ENCODE data around the gene CLBA1. TPM values are rescaled to one million over a fixed set of nuclear protein-coding genes. Genes with fewer than 3 reads are reported as not detected.
"Not testable (repeated sequence)": the region's sequence is repeated elsewhere in the genome, so short reads cannot be mapped to it uniquely, and the experiment has no call there.

The CLBA1 gene
- total RNA-seq, 1 donor from 2014 or later: 6.1 TPM

GRCh38 chr14:105029402-105029801, 43.8 kb downstream of the CLBA1 start:
- DNase-seq (ENCODE audit: low spot score): no peak
- intact Hi-C loops (cut with DNase I): no loop called here

GRCh38 chr14:105030194-105030593, 44.6 kb downstream of the CLBA1 start:
- intact Hi-C loops (cut with DNase I): no loop called here
- DNase-seq (ENCODE audit: low spot score) (no peak), ATAC-seq (no peak)

More at GRCh38 chr14:105029402-105029801, 43.8 kb downstream of the CLBA1 start:
- ATAC-seq: no peak

GRCh38 chr14:105030836-105031396, 45.3 kb downstream of the CLBA1 start:
- intact Hi-C loops (cut with DNase I): no loop called here
- no peak for ATAC-seq
- no peak for DNase-seq (ENCODE audit: low spot score)

- DNase-seq (ENCODE audit: low spot score); intact Hi-C loops (cut with DNase I); ATAC-seq: not testable (repeated sequence)
Observed at GRCh38 chr14:105032451-105032901, 46.9 kb downstream of the CLBA1 start.

- ATAC-seq; DNase-seq (ENCODE audit: low spot score); intact Hi-C loops (cut with DNase I): not testable (repeated sequence)
Observed at GRCh38 chr14:105033412-105033900, 47.9 kb downstream of the CLBA1 start.

- DNase-seq (ENCODE audit: low spot score) (no peak), ATAC-seq (no peak)
- intact Hi-C loops (cut with DNase I): no loop called here
Observed at GRCh38 chr14:105034315-105035039, 48.9 kb downstream of the CLBA1 start.

- ATAC-seq; DNase-seq (ENCODE audit: low spot score); intact Hi-C loops (cut with DNase I): not testable (repeated sequence)
Observed at GRCh38 chr14:105035616-105036015, 50.0 kb downstream of the CLBA1 start.

GRCh38 chr14:105039458-105040205, 54.0 kb downstream of the CLBA1 start:
- no peak for ATAC-seq
- no peak for DNase-seq (ENCODE audit: low spot score)
- intact Hi-C loops (cut with DNase I): loop anchor here (10.0 kb wide), 1 partner anchor 145 kb away; no protein-coding TSS in a partner anchor

- ATAC-seq: no peak
- intact Hi-C loops (cut with DNase I): loop anchor here (10.0 kb wide), 1 partner anchor 147 kb away; no protein-coding TSS in a partner anchor
- no peak for DNase-seq (ENCODE audit: low spot score)
Observed at GRCh38 chr14:105041841-105042765, 56.5 kb downstream of the CLBA1 start.

- ATAC-seq: no peak
- intact Hi-C loops (cut with DNase I): loop anchor here (10.0 kb wide), 1 partner anchor 148 kb away; no protein-coding TSS in a partner anchor
- no peak for DNase-seq (ENCODE audit: low spot score)
Observed at GRCh38 chr14:105042813-105043212, 57.2 kb downstream of the CLBA1 start.

GRCh38 chr14:105043641-105044040, 58.1 kb downstream of the CLBA1 start:
- ATAC-seq (no peak), DNase-seq (ENCODE audit: low spot score) (no peak)
- intact Hi-C loops (cut with DNase I): loop anchor here (10.0 kb wide), 1 partner anchor 149 kb away; no protein-coding TSS in a partner anchor

Other genes with a start within 250 kb of the CLBA1 start
- 56.6 TPM for gene SIVA1, start 232.6 kb upstream of the CLBA1 start, total RNA-seq
- 90.4 TPM for gene AKT1, start 190.0 kb upstream of the CLBA1 start, total RNA-seq
- gene ZBTB42, start 184.7 kb upstream of the CLBA1 start, total RNA-seq: 3.6 TPM
- gene CEP170B, start 120.5 kb upstream of the CLBA1 start, total RNA-seq: 15.3 TPM
- gene PLD4, start 60.9 kb upstream of the CLBA1 start, total RNA-seq: 7.0 TPM
- gene AHNAK2, start 7.4 kb upstream of the CLBA1 start, total RNA-seq: 77.7 TPM
- gene CDCA4, start 35.3 kb downstream of the CLBA1 start, total RNA-seq: 5.5 TPM
- 3.2 TPM for gene GPR132, start 79.6 kb downstream of the CLBA1 start, total RNA-seq
- 24.9 TPM for gene JAG2, start 183.0 kb downstream of the CLBA1 start, total RNA-seq
- 21.7 TPM for gene NUDT14, start 195.5 kb downstream of the CLBA1 start, total RNA-seq